ENCODE results near the gene C11orf86. TPM values are rescaled to one million over a fixed set of nuclear protein-coding genes. Genes with fewer than 3 reads are reported as not detected.
"Not testable (repeated sequence)": the region's sequence is repeated elsewhere in the genome, so short reads cannot be mapped to it uniquely, and the experiment has no call there.

The C11orf86 gene
- total and polyA plus RNA-seq, 7 donors, result 0.04 to 0.10 TPM; not detected in 5

DNA sequence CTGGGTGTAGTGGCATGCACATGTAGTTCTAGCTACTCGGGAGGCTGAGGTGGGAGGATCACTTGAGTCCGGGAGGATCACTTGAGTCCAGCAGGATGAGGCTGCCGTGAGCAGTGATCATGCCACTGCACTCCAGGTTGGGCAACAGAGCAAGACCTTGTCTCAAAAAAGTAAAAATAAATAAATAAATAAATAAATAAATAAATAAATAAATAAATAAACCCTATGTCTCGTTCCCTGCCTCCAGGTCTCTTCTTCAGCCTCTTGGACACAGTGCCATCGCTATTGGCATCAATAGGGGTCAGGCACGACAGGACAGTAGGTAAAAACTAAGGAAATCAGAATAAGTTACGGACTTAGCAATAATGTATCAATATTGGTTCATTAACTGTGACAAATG lies 24.5 kb downstream of the C11orf86 start:
- Histone ChIP-seq H3K9me3 (no peaks in the 10 kb centered on the region), H3K27me3 (ENCODE audit: insufficient read depth in 3 of 3, low read length in 2 of 3) (no peaks in the 10 kb centered on the region), H3K4me1 (no peaks in the 10 kb centered on the region), H3K27ac (no peak overlapping the region), H3K4me3 (no peak overlapping the region), H3K36me3 (ENCODE audit: insufficient read depth in 1 of 2, low read depth in 1 of 2) (no peaks in the 10 kb centered on the region)
- intact Hi-C loops (cut with DNase I), result no loop called here
- DNase-seq, result no peak
- TF ChIP-seq, protein P1, sequence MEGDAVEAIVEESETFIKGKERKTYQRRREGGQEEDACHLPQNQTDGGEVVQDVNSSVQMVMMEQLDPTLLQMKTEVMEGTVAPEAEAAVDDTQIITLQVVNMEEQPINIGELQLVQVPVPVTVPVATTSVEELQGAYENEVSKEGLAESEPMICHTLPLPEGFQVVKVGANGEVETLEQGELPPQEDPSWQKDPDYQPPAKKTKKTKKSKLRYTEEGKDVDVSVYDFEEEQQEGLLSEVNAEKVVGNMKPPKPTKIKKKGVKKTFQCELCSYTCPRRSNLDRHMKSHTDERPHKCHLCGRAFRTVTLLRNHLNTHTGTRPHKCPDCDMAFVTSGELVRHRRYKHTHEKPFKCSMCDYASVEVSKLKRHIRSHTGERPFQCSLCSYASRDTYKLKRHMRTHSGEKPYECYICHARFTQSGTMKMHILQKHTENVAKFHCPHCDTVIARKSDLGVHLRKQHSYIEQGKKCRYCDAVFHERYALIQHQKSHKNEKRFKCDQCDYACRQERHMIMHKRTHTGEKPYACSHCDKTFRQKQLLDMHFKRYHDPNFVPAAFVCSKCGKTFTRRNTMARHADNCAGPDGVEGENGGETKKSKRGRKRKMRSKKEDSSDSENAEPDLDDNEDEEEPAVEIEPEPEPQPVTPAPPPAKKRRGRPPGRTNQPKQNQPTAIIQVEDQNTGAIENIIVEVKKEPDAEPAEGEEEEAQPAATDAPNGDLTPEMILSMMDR (IDR thresholded peaks at IDR 0.05), result no peak
- 90 to 91% (median 90%) methylated on average over 7 of the region's 7 CpGs for WGBS, 3 donors
- ATAC-seq, result no peak

DNA sequence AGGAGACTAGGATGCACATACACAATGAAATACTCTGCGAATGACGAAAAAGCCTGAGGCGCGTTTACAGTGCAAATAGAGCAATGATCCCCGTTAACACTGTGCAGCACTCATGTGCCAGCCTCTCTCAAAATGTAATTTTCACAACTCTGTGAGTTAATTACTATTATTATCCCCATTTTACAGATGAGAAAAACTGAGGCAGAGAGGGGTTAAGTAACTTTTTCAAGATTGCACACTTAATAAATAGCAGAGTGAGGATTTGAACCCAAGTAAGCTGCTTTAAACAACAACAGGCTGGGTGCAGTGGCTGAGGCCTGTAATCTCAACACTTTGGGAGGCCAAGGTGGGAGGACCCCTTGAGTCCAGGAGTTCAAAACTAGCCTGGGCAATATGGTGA lies 26.2 kb downstream of the C11orf86 start:
- no peak overlapping the region for H3K27ac ChIP-seq
- 94 to 98% (median 97%) methylated on average over 5 of the region's 5 CpGs for WGBS, 3 donors
- intact Hi-C loops (cut with DNase I), result no loop called here
- ATAC-seq (no peak), DNase-seq (no peak)
- H3K27me3 ChIP-seq (ENCODE audit: insufficient read depth in 3 of 3, low read length in 2 of 3), result no peaks in the 10 kb centered on the region
- no peaks in the 10 kb centered on the region for H3K36me3 ChIP-seq (ENCODE audit: insufficient read depth in 1 of 2, low read depth in 1 of 2)
- no peaks in the 10 kb centered on the region for H3K4me1 ChIP-seq
- no peak overlapping the region for H3K4me3 ChIP-seq
- TF ChIP-seq, protein P1 (IDR thresholded peaks at IDR 0.05), result no peak
- no peaks in the 10 kb centered on the region for H3K9me3 ChIP-seq

DNA sequence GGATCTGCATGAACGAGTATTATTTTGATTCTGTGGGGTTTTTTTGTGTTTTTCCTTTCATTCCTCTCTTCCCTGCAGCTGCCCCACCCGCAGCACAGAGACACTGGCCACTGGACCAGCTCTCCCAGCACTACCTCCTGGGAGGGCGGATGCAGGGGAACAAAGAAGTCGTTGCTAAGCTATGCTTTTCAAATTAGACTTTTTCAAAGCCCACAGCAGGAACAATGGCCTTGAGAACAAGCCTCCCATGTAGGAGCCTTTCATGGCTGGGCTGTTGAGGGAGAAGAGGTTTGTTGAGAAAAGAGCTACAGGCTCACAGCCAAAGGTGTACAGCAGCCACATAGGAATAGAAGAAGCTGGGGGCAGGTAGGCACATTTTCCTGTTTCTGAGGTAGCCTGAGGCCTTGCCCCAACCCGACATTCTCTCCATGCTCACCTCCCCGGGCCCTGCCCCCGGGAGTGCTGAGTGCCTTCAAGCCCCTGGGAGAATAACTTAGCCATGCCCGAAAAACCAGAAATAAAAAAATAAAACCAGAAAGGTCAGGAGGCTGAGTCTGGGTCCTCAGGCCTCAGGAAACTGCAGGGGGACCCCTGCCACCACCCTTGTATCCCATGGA lies 27.3 kb downstream of the C11orf86 start:
- no peaks in the 10 kb centered on the region for H3K4me1 ChIP-seq
- ATAC-seq, result no peak
- H3K27me3 ChIP-seq (ENCODE audit: insufficient read depth in 3 of 3, low read length in 2 of 3), result no peaks in the 10 kb centered on the region
- H3K36me3 ChIP-seq (ENCODE audit: insufficient read depth in 1 of 2, low read depth in 1 of 2), result no peaks in the 10 kb centered on the region
- WGBS, 3 donors, result 54 to 62% (median 58%) methylated on average over 8 of the region's 8 CpGs
- TF ChIP-seq, protein P1 (IDR thresholded peaks at IDR 0.05), result no peak
- no peak overlapping the region for H3K4me3 ChIP-seq
- no peak for DNase-seq
- H3K27ac ChIP-seq, result no peak overlapping the region
- no peaks in the 10 kb centered on the region for H3K9me3 ChIP-seq
- intact Hi-C loops (cut with DNase I), result no loop called here

DNA sequence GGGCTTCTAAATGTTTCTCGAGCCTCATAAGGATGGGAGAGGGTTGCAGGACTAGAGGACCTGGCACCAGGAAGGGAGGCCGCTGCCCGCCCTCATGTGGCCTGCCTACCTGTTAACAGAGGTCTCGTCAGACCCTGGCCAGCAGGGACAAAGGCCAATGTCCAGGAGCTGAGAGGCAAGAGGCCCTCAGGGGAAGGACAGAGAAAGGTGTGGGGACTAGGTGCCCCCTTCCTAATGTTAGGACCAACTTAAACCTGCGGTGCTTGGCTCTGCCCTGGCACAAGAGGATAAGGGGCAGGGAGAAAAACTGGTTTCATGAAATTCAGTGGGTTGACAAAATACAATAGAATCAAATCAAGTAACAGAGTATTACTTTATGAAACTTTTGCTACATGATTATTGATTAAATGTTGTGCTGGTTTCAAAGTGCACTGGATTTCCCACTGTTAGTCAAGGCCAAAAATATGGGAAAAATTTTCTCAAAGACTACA lies 27.9 kb downstream of the C11orf86 start:
- intact Hi-C loops (cut with DNase I), result no loop called here
- Histone ChIP-seq H3K36me3 (ENCODE audit: insufficient read depth in 1 of 2, low read depth in 1 of 2) (no peaks in the 10 kb centered on the region), H3K9me3 (no peaks in the 10 kb centered on the region), H3K27ac (no peak overlapping the region), H3K4me1 (no peaks in the 10 kb centered on the region), H3K27me3 (ENCODE audit: insufficient read depth in 3 of 3, low read length in 2 of 3) (no peaks in the 10 kb centered on the region), H3K4me3 (no peak overlapping the region)
- ATAC-seq (no peak), DNase-seq (no peak)
- 89 to 93% (median 92%) methylated on average over 5 of the region's 5 CpGs for WGBS, 3 donors
- TF ChIP-seq, protein P1 (IDR thresholded peaks at IDR 0.05), result no peak

DNA sequence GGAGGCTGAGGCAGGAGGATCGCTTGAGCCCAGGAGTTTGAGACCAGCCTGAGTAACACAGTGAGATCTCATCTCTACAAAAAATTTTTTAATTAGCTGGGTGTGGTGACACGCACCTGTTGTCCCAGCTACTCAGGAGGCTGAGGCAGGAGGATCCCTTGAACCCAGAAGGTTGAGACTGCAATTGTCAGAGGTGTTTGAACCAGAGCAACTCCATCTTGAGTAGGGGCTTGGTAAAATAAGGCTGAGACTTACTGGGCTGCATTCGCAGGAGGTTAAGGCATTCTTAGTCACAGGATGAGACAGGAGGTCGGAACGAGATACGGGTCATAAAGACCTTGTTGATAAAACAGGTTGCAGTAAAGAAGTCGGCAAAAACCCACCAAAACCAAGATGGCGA lies 30.1 kb downstream of the C11orf86 start:
- H3K27ac ChIP-seq, result not testable (repeated sequence)
- WGBS, 3 donors, result 93 to 99% (median 93%) methylated on average over 8 of the region's 8 CpGs

More for the DNA sequence above, 30.1 kb downstream of the C11orf86 start:
- H3K9me3 ChIP-seq; ATAC-seq; H3K36me3 ChIP-seq (ENCODE audit: insufficient read depth in 1 of 2, low read depth in 1 of 2); H3K4me1 ChIP-seq; DNase-seq; H3K27me3 ChIP-seq (ENCODE audit: insufficient read depth in 3 of 3, low read length in 2 of 3); H3K4me3 ChIP-seq; intact Hi-C loops (cut with DNase I): not testable (repeated sequence)
